H9 (cell line): ENCODE results near the gene PPFIBP2. TPM values are rescaled to one million over a fixed set of nuclear protein-coding genes. Genes with fewer than 3 reads are reported as not detected.

Experiments used
- DNase-seq: peaks from one replicate; pipeline ENCODE4 v3.0.0-alpha.2; 2017
- H2AFZ ChIP-seq: one replicate; pipeline ENCODE4 v1.6.1; 2013; ENCODE audit warnings: mild to moderate bottlenecking, low read length, control low read depth, moderate library complexity
- H2AK5ac ChIP-seq: 2 replicates; pipeline ENCODE4 v1.6.1; 2013; ENCODE audit warnings: low read length, control low read depth, mixed read lengths; ENCODE audit not compliant: insufficient read length
- H2BK120ac ChIP-seq: one replicate; pipeline ENCODE4 v1.6.1; 2013; ENCODE audit warnings: low read depth, mild to moderate bottlenecking, low read length, control low read depth, inconsistent platforms; ENCODE audit not compliant: poor library complexity, severe bottlenecking
- H2BK12ac ChIP-seq: 2 replicates; pipeline ENCODE4 v1.6.1; 2013; ENCODE audit warnings: low read length, control low read depth, mixed read lengths, low read depth; ENCODE audit not compliant: insufficient read length
- H2BK15ac ChIP-seq: 2 replicates; pipeline ENCODE4 v1.6.1; 2013; ENCODE audit warnings: low read depth, low read length, control low read depth
- H2BK20ac ChIP-seq: one replicate; pipeline ENCODE4 v1.6.1; 2013; ENCODE audit warnings: low read depth, mild to moderate bottlenecking, low read length, control low read depth, inconsistent platforms; ENCODE audit not compliant: poor library complexity, severe bottlenecking
- H2BK5ac ChIP-seq: 2 replicates; pipeline ENCODE4 v1.6.1; 2013; ENCODE audit warnings: low read length, control low read depth, mixed read lengths; ENCODE audit not compliant: insufficient read length
- H3K14ac ChIP-seq: 2 replicates; pipeline ENCODE4 v1.6.1; 2013; ENCODE audit warnings: low read length, control low read depth; ENCODE audit not compliant: insufficient read depth
- H3K18ac ChIP-seq: 2 replicates; pipeline ENCODE4 v1.6.1; 2013; ENCODE audit warnings: low read depth, mild to moderate bottlenecking, mixed read lengths, low read length, control low read depth; ENCODE audit not compliant: insufficient read length
- H3K23ac ChIP-seq: 2 replicates; pipeline ENCODE4 v1.6.1; 2013; ENCODE audit warnings: low read length, control low read depth, mixed read lengths, low read depth; ENCODE audit not compliant: insufficient read length
- H3K23me2 ChIP-seq: 2 replicates; pipeline ENCODE4 v1.6.1; 2013; ENCODE audit warnings: low read depth, mild to moderate bottlenecking, mixed read lengths, low read length, control low read depth; ENCODE audit not compliant: insufficient read length, poor library complexity, severe bottlenecking
- H3K27ac ChIP-seq: 2 replicates; pipeline ENCODE4 v1.5.1; 2013; ENCODE audit warnings: low read length, control low read depth, mixed read lengths, low read depth; ENCODE audit not compliant: insufficient read length
- H3K27me3 ChIP-seq: 2 replicates; pipeline ENCODE4 v1.6.1; 2013; ENCODE audit warnings: low read length, control low read depth, inconsistent platforms; ENCODE audit not compliant: insufficient read depth
- H3K4ac ChIP-seq: 2 replicates; pipeline ENCODE4 v1.6.1; 2013; ENCODE audit warnings: low read depth, mild to moderate bottlenecking, control low read depth, inconsistent platforms, low read length, moderate library complexity
- H3K4me1 ChIP-seq: 2 replicates; pipeline ENCODE4 v1.6.1; 2013; ENCODE audit warnings: low read length, control low read depth, inconsistent platforms; ENCODE audit not compliant: insufficient read depth
- H3K4me2 ChIP-seq: 2 replicates; pipeline ENCODE4 v1.6.1; 2013; ENCODE audit warnings: low read length, control low read depth, mixed read lengths; ENCODE audit not compliant: insufficient read length, insufficient read depth
- H3K56ac ChIP-seq: 2 replicates; pipeline ENCODE4 v1.6.1; 2013; ENCODE audit warnings: low read depth, mild to moderate bottlenecking, mixed read lengths, low read length, control low read depth; ENCODE audit not compliant: insufficient read length
- H3K79me1 ChIP-seq: 2 replicates; pipeline ENCODE4 v1.6.1; 2013; ENCODE audit warnings: low read depth, mild to moderate bottlenecking, moderate library complexity, low read length, control low read depth, inconsistent platforms; ENCODE audit not compliant: insufficient read depth, poor library complexity, severe bottlenecking
- H3K79me2 ChIP-seq: 2 replicates; pipeline ENCODE4 v1.6.1; 2013; ENCODE audit warnings: low read length, control low read depth, inconsistent platforms; ENCODE audit not compliant: insufficient read depth
- H3K9ac ChIP-seq: 2 replicates; pipeline ENCODE4 v1.6.1; 2013; ENCODE audit warnings: low read length, control low read depth, mixed read lengths; ENCODE audit not compliant: insufficient read length; ENCODE audit errors: extremely low read depth
- H3K9me3 ChIP-seq: one replicate; pipeline ENCODE4 v1.6.1; 2013; ENCODE audit warnings: low read depth, low read length, inconsistent platforms; ENCODE audit not compliant: control insufficient read depth
- H3T11ph ChIP-seq: one replicate; pipeline ENCODE4 v1.6.1; 2013; ENCODE audit warnings: mild to moderate bottlenecking, low read length, control low read depth, inconsistent platforms
- H4K20me1 ChIP-seq: one replicate; pipeline ENCODE4 v1.6.1; 2013; ENCODE audit not compliant: control insufficient read depth, insufficient read length, insufficient read depth
- H4K5ac ChIP-seq: 2 replicates; pipeline ENCODE4 v1.6.1; 2013; ENCODE audit warnings: low read depth, mild to moderate bottlenecking, mixed read lengths, low read length, control low read depth; ENCODE audit not compliant: insufficient read length
- H4K8ac ChIP-seq: replicated peaks from 2 replicates; pipeline ENCODE4 v1.6.1; 2013; ENCODE audit warnings: low read length, control low read depth, mixed read lengths, low read depth; ENCODE audit not compliant: insufficient read length
- H4K91ac ChIP-seq: 2 replicates; pipeline ENCODE4 v1.6.1; 2013; ENCODE audit warnings: low read depth, mild to moderate bottlenecking, moderate library complexity, mixed read lengths, low read length, control low read depth; ENCODE audit not compliant: insufficient read length
- H3K27ac Mint-ChIP-seq, 3 experiments: 2 replicates in 2 of 3; 3 replicates in 1 of 3; pipeline ENCODE4 v1.8.0; 2020 to 2021; ENCODE audit warnings: mixed read lengths in 3 of 3, mild to moderate bottlenecking in 1 of 3, moderate library complexity in 1 of 3
- H3K27me3 Mint-ChIP-seq: 2 replicates; pipeline ENCODE4 v1.8.0; 2021; ENCODE audit warnings: low read depth, mild to moderate bottlenecking, moderate library complexity, mixed read lengths
- H3K36me3 Mint-ChIP-seq, 3 experiments: 2 replicates in 2 of 3; 3 replicates in 1 of 3; pipeline ENCODE4 v1.8.0; 2020 to 2021; ENCODE audit warnings: low read depth in 3 of 3, mixed read lengths in 3 of 3; ENCODE audit not compliant: insufficient read depth in 1 of 3
- H3K4me1 Mint-ChIP-seq, 2 experiments: 2 replicates each; pipeline ENCODE4 v1.8.0; 2020; ENCODE audit warnings: mixed read lengths in 2 of 2
- H3K4me3 Mint-ChIP-seq, 2 experiments: 2 replicates in 1 of 2; 3 replicates in 1 of 2; pipeline ENCODE4 v1.8.0; 2020 to 2021; ENCODE audit warnings: mild to moderate bottlenecking in 2 of 2, mixed read lengths in 2 of 2, moderate library complexity in 1 of 2
- H3K9me3 Mint-ChIP-seq, 2 experiments: 2 replicates in 1 of 2; 3 replicates in 1 of 2; pipeline ENCODE4 v1.8.0; 2020; ENCODE audit warnings: mild to moderate bottlenecking in 2 of 2, mixed read lengths in 2 of 2, moderate library complexity in 1 of 2
- CTCF ChIP-seq: fragments of 200-600 bp; sonication (generic); conservative IDR thresholded peaks from 3 replicates; pipeline ENCODE4 v1.8.0; 2021; ENCODE audit warnings: antibody characterized with exemption, mild to moderate bottlenecking
- WGBS: extraction: QIAGEN DNeasy Blood & Tissue Kit; methylation state at CpG from one replicate; pipeline ENCODE4 v1.1.7; 2013; ENCODE audit warnings: missing lambda C conversion rate, low lambda C conversion rate, mixed read lengths; ENCODE audit not compliant: insufficient read length; ENCODE audit errors: extremely low coverage; 5-methylcytosine and 5-hydroxymethylcytosine counted together
- total RNA-seq: library from RNA; stranded (reverse); gene quantifications from 2 replicates; pipeline ENCODE4 v1.2.1, GENCODE V29; 2021

PPFIBP2 gene
- total RNA-seq, 1 experiment from 2014 or later = 8.3 TPM

GRCh38 chr11:7545611-7546010 is 31.8 kb downstream of the PPFIBP2 start:
- no peak overlapping the region for H2AK5ac ChIP-seq
- no peak overlapping the region for H3K9ac ChIP-seq
- no peak overlapping the region for H2BK120ac ChIP-seq
- H4K8ac ChIP-seq = no peak overlapping the region
- no peaks in the 10 kb centered on the region; the same call in 1 of the 2 replicates for H3K27me3 Mint-ChIP-seq
- no peak overlapping the region for H4K5ac ChIP-seq
- peaks cover 39% of the 10 kb centered on the region in 2 experiments for H3K4me1 Mint-ChIP-seq
- no peak overlapping the region for H2AFZ ChIP-seq
- H3K23ac ChIP-seq = no peak overlapping the region
- no peaks in the 10 kb centered on the region for H3K9me3 Mint-ChIP-seq
- peaks cover 7% of the 10 kb centered on the region; the same call in 1 of the 2 replicates for H3K4me1 ChIP-seq
- H4K91ac ChIP-seq = no peak overlapping the region
- H3K4me3 Mint-ChIP-seq = no peak overlapping the region
- H3K79me1 ChIP-seq = no peaks in the 10 kb centered on the region
- no peaks in the 10 kb centered on the region; a peak in 1 of 7 replicates for H3K36me3 Mint-ChIP-seq
- H3K4me2 ChIP-seq = no peak overlapping the region
- DNase-seq = no peak
- H3K27ac ChIP-seq = no peak overlapping the region
- no peak overlapping the region for H2BK15ac ChIP-seq
- H2BK5ac ChIP-seq = no peak overlapping the region
- no peak overlapping the region for H3K56ac ChIP-seq
- no peak overlapping the region for H2BK20ac ChIP-seq
- H3K23me2 ChIP-seq = no peaks in the 10 kb centered on the region
- H3T11ph ChIP-seq = no peak overlapping the region
- WGBS = no CpG with 5 or more reads among the region's 4 CpGs
- no peak overlapping the region for H3K18ac ChIP-seq
- H3K27me3 ChIP-seq = no peaks in the 10 kb centered on the region
- no peak overlapping the region for H3K4ac ChIP-seq
- H3K14ac ChIP-seq = no peak overlapping the region
- no peak for TF ChIP-seq CTCF
- H3K9me3 ChIP-seq = no peaks in the 10 kb centered on the region
- H3K79me2 ChIP-seq = no peaks in the 10 kb centered on the region
- H4K20me1 ChIP-seq = no peaks in the 10 kb centered on the region
- H3K27ac Mint-ChIP-seq = no peak overlapping the region
- H2BK12ac ChIP-seq = no peak overlapping the region
